Measurements from ENCODE around the gene TMEM184B.

TMEM184B gene

DNA sequence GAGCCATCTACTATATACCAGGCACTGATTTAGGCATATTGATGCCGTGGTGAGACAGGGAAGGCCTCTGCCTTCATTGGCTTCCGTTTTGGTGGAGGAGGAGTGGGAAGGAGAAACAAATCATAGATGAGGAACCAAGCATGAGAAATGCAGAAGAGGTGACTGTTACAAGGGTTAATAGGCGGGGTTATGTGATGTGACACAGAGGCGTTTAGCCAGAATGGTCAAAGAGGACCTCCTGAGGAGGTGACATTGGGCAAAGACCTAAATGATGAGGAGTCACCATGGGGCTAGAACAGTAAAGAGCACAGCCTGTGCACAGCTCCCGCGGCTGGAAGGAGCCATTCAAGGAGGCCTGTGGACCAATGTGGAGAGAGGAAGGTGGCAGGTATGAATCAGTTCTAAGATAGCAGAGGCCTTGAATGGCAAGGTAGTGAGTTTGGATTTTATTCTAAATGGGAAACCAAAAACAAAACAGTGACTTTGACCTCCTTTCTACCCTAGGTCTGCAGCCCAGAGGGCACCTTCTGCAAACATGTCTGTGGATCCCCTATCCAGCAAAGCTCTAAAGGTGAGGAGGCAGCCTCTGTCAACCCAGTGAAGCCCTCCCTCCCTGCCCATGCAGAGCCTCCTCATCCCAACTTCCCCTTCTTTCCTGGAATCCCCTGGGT, 59.4 kb downstream of the TMEM184B start:
- no CpG with 5 or more reads among the region's 6 CpGs for WGBS (ENCODE audit: insufficient coverage, insufficient read length)
- H3K9me3 ChIP-seq (ENCODE audit: control insufficient read depth, insufficient read depth, low read length): no peaks in the 10 kb centered on the region
- DNase-seq (ENCODE audit: low read depth, low spot score): no peak
- peaks cover 5% of the 10 kb centered on the region for H3K27me3 ChIP-seq (ENCODE audit: control insufficient read depth, insufficient read depth, low read length)
- peaks cover 6% of the 10 kb centered on the region for H3K4me1 ChIP-seq (ENCODE audit: control insufficient read depth, insufficient read depth, low read length)
- H3K36me3 ChIP-seq (ENCODE audit: control insufficient read depth, insufficient read depth, low read length): no peaks in the 10 kb centered on the region
- no peak overlapping the region for H3K4me3 ChIP-seq (ENCODE audit: low read length)
- H3K27ac ChIP-seq (ENCODE audit: low read length): no peak overlapping the region

DNA sequence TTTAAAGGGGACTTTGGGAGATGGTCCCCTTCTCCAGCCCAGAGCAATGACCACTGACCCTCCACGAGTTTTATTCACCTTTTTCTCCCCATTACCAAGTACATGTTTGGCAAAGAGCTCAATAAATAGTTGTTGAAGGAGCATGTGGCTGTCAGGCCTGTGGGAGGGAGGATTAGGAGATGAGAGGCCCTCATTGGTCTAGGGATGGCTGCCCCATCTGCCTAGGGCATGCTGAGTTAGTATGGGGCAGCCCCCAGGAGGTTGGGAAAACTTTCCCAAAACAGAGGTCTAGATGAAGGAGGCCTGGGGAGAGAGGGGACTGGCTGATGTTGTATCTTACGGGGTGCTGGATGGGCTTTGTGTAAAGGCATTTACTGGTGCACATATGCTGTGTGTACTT, 60.4 kb downstream of the TMEM184B start:
- Histone ChIP-seq H3K27me3 (ENCODE audit: control insufficient read depth, insufficient read depth, low read length) (peaks cover 5% of the 10 kb centered on the region), H3K4me3 (ENCODE audit: low read length) (no peak overlapping the region), H3K36me3 (ENCODE audit: control insufficient read depth, insufficient read depth, low read length) (no peaks in the 10 kb centered on the region), H3K27ac (ENCODE audit: low read length) (no peak overlapping the region), H3K9me3 (ENCODE audit: control insufficient read depth, insufficient read depth, low read length) (no peaks in the 10 kb centered on the region), H3K4me1 (ENCODE audit: control insufficient read depth, insufficient read depth, low read length) (peaks cover 6% of the 10 kb centered on the region)
- no CpG with 5 or more reads among the region's 2 CpGs for WGBS (ENCODE audit: insufficient coverage, insufficient read length)
- DNase-seq (ENCODE audit: low read depth, low spot score): no peak

DNA sequence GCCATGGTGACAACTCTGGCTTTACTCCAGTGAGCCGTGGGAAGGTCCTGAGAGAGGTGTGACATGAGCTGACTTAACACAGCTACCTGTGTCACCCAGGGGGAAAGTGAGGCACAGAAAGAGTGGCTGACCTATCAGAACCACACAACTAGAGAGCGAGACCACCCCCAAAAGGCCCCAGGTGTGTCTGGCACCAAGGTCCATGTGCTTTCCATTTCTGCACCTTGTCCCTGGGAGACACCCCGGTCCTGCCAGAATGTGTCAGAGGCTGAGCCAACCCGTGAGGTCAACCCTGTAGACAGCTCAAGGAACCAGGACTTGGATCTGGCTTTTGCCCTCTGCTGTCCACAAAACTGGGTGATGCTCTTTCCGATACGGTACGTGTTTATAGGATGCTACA, 61.3 kb downstream of the TMEM184B start:
- peaks cover 5% of the 10 kb centered on the region for H3K27me3 ChIP-seq (ENCODE audit: control insufficient read depth, insufficient read depth, low read length)
- WGBS (ENCODE audit: insufficient coverage, insufficient read length): no CpG with 5 or more reads among the region's 7 CpGs
- H3K4me3 ChIP-seq (ENCODE audit: low read length): no peak overlapping the region
- DNase-seq (ENCODE audit: low read depth, low spot score): no peak
- no peaks in the 10 kb centered on the region for H3K36me3 ChIP-seq (ENCODE audit: control insufficient read depth, insufficient read depth, low read length)
- peaks cover 6% of the 10 kb centered on the region for H3K4me1 ChIP-seq (ENCODE audit: control insufficient read depth, insufficient read depth, low read length)
- no peaks in the 10 kb centered on the region for H3K9me3 ChIP-seq (ENCODE audit: control insufficient read depth, insufficient read depth, low read length)
- no peak overlapping the region for H3K27ac ChIP-seq (ENCODE audit: low read length)

DNA sequence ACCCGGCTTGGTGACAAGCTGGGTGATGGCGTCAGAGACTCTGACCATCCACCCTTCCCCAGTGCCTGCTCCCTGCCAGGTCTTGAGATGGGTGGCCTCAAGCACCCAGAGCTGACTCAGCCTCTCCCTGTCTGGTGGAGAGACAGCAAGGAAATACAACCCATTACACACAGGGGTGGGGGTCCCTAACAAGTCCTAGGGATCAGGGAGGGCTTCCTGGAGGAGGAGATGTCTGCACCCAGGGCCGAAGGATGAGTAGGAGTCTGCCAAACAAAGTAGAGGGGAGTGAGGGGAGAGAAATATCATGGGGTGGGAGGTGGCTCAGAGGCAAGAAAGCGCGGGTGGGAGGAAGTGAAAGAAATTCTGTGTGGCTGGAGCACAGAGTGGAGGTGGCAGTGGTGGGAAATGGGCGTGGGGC, 64.2 kb downstream of the TMEM184B start:
- H3K4me1 ChIP-seq (ENCODE audit: control insufficient read depth, insufficient read depth, low read length): no peaks in the 10 kb centered on the region
- H3K27ac ChIP-seq (ENCODE audit: low read length): no peak overlapping the region
- no peak for DNase-seq (ENCODE audit: low read depth, low spot score)
- H3K36me3 ChIP-seq (ENCODE audit: control insufficient read depth, insufficient read depth, low read length): no peaks in the 10 kb centered on the region
- H3K4me3 ChIP-seq (ENCODE audit: low read length): no peak overlapping the region
- WGBS (ENCODE audit: insufficient coverage, insufficient read length): no CpG with 5 or more reads among the region's 6 CpGs
- H3K9me3 ChIP-seq (ENCODE audit: control insufficient read depth, insufficient read depth, low read length): no peaks in the 10 kb centered on the region
- peaks cover 2% of the 10 kb centered on the region; the same call in 1 of the 2 replicates for H3K27me3 ChIP-seq (ENCODE audit: control insufficient read depth, insufficient read depth, low read length)

DNA sequence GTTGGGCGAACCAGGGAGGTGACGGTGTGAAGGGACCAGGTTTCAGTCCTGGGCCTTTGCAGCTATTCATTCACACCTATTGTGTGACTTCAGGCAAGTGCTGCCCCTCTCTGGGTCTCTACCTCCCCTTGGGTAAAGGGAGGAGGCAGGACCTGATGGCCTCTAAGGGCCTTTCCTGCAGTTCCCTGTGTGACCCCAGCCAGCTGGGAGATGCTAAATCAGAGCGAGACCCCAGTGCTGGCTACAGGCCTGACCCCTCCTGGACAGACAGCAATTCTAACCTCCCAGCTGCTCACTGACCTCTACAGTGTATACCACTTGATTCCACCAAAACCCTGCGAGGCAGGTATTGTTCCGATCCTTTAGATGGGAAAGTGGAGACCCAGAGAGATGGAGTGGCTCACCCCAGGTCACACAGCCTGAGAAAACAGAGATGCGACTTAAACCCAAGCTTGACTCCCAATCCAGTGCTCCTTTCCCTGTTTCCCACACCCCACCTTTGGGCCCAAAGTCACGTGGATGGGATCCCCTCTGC, 64.8 kb downstream of the TMEM184B start:
- H3K36me3 ChIP-seq (ENCODE audit: control insufficient read depth, insufficient read depth, low read length): no peaks in the 10 kb centered on the region
- no CpG with 5 or more reads among the region's 7 CpGs for WGBS (ENCODE audit: insufficient coverage, insufficient read length)
- DNase-seq (ENCODE audit: low read depth, low spot score): no peak
- H3K27me3 ChIP-seq (ENCODE audit: control insufficient read depth, insufficient read depth, low read length): no peaks in the 10 kb centered on the region
- H3K4me1 ChIP-seq (ENCODE audit: control insufficient read depth, insufficient read depth, low read length): no peaks in the 10 kb centered on the region; the same call in 1 of the 2 replicates
- H3K4me3 ChIP-seq (ENCODE audit: low read length): no peak overlapping the region
- no peak overlapping the region for H3K27ac ChIP-seq (ENCODE audit: low read length)
- no peaks in the 10 kb centered on the region for H3K9me3 ChIP-seq (ENCODE audit: control insufficient read depth, insufficient read depth, low read length)

DNA sequence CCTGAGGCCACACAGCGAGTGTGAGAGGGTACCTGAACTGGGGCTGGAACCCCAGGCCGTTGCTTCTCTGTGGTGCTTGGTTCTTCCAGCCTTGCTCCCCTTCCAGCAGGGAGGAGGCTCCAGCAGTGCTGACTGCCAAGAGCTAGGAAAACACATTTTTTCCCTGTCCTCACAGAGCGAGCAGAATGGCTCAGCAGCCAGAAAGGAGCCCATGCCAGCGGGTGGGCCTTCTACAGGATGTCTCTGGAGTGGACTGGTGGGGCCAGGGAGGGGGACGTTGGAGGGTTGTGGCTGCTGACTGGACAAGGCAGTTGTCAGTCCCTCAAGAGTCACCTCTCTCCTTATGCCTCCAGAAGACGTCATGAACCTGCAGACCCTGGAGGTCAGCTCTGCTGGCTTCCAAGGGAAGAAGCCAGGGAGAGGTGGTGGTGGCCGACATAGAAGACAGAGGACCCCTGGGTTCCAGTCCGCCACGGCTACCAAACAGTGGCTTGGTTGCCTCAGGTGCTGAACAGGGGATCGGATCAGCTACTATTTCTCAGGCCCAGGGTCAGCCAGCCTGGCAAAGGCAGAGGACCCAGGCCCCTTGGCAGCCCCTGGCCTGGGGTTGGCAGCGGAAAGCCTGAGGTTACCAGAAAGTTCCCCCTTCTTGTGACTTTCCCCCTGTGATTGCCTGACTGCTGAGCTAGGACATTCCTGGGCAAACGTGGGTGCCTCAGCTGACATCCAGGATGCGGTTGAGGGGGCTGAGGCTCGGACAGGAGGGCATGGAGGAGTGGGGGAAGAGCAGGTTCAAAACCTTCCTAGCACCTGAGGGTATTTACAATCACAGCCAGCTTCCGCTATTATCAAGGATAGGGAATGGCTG, 67.3 kb downstream of the TMEM184B start:
- Histone ChIP-seq H3K27me3 (ENCODE audit: control insufficient read depth, insufficient read depth, low read length) (no peaks in the 10 kb centered on the region), H3K36me3 (ENCODE audit: control insufficient read depth, insufficient read depth, low read length) (no peaks in the 10 kb centered on the region), H3K9me3 (ENCODE audit: control insufficient read depth, insufficient read depth, low read length) (no peaks in the 10 kb centered on the region), H3K27ac (ENCODE audit: low read length) (no peak overlapping the region), H3K4me3 (ENCODE audit: low read length) (no peak overlapping the region), H3K4me1 (ENCODE audit: control insufficient read depth, insufficient read depth, low read length) (peaks cover 3% of the 10 kb centered on the region; the same call in 1 of the 2 replicates)
- DNase-seq (ENCODE audit: low read depth, low spot score): no peak
- no CpG with 5 or more reads among the region's 15 CpGs for WGBS (ENCODE audit: insufficient coverage, insufficient read length)

DNA sequence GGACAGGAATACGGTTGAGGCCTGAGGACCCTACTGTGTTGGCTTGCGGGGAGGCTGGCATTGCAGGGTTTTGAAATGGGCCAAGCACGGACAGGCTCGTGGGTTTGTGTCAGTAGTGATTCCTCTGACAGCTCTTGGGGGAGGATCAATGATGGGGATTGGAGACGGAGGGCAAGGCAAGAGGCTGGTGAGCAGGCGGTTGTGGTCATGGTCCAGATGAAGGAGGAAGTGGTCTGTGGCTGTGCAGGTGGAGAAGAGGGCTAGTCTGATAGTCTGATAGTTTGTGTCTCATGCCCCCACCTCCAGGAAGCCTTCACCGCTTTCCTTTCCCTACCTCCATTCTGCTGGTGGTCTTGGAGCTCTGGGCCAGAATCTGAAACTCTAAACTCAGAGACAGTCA, 68.0 kb downstream of the TMEM184B start:
- Histone ChIP-seq H3K9me3 (ENCODE audit: control insufficient read depth, insufficient read depth, low read length) (no peaks in the 10 kb centered on the region), H3K36me3 (ENCODE audit: control insufficient read depth, insufficient read depth, low read length) (no peaks in the 10 kb centered on the region), H3K27ac (ENCODE audit: low read length) (no peak overlapping the region), H3K4me3 (ENCODE audit: low read length) (no peak overlapping the region), H3K27me3 (ENCODE audit: control insufficient read depth, insufficient read depth, low read length) (no peaks in the 10 kb centered on the region), H3K4me1 (ENCODE audit: control insufficient read depth, insufficient read depth, low read length) (peaks cover 3% of the 10 kb centered on the region; the same call in 1 of the 2 replicates)
- no peak for DNase-seq (ENCODE audit: low read depth, low spot score)
- WGBS (ENCODE audit: insufficient coverage, insufficient read length): no CpG with 5 or more reads among the region's 7 CpGs

DNA sequence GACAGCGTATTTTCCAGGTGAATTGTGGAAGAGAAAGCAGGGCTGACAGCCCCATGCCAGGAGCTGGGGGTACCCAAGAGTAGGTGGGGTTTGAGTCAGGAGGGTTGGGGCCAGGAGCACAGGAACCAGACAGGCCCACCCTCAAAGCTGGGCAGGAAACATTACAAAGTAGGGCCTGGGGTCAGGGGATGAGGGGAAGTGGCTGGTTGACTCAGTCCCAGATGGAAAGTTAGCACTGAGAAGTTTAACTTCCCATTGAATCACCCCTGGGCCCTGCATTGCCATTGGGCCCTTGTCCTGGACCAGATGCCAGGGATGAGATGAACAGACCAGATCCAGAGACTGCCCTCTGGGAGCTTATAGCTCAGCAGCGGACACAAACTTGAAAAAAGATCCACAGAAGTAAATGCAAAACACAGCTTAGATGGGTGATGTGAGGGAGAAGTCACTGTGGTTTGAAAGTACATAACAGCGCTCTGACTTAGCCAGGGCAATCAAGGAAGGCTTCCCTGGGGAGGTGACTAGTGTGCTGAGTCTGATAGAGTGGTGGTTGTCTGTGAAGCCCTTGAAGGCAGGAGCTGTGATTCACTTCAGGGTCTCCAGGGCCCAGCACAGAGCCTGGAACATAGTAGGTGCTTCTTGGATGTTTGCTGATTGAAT, 68.8 kb downstream of the TMEM184B start:
- Histone ChIP-seq H3K36me3 (ENCODE audit: control insufficient read depth, insufficient read depth, low read length) (no peaks in the 10 kb centered on the region), H3K4me3 (ENCODE audit: low read length) (no peak overlapping the region), H3K27me3 (ENCODE audit: control insufficient read depth, insufficient read depth, low read length) (no peaks in the 10 kb centered on the region), H3K27ac (ENCODE audit: low read length) (no peak overlapping the region), H3K4me1 (ENCODE audit: control insufficient read depth, insufficient read depth, low read length) (peaks cover 3% of the 10 kb centered on the region; the same call in 1 of the 2 replicates), H3K9me3 (ENCODE audit: control insufficient read depth, insufficient read depth, low read length) (no peaks in the 10 kb centered on the region)
- DNase-seq (ENCODE audit: low read depth, low spot score): no peak
- no CpG with 5 or more reads among the region's 3 CpGs for WGBS (ENCODE audit: insufficient coverage, insufficient read length)

DNA sequence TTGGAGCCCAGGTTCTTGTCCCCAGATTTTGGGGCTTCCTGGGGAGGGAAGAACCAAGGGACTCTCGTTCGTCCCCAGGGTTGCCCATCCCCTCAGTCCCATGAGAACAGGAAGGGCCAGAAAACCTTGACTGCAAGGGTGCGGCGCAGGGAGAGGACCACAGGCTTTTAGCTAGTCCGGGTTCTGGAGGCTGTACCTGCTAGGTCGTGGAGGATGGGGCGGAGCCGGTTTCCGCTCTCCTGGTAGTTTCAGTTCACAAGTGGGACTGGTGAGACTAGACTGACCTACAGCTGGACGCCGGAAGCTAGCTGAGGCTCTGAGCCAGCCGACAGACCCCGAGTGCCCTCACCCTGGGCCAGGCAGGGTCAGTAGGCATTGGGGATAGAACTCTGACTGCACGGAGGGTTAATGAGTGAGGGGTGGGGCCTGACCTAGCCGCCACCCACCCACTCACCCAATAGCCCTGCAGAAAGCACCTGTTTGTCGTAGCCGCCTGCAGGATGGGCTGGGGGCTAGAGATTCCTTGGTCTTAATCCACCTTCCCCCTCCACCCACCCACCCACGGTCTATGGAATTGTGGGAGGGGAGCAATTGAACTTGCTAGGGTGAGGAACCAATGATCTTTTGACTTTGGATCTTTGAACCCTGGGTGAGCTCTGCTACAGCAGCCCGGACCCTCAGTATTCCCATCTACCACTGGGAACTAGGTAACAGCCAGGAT, 69.6 kb downstream of the TMEM184B start:
- WGBS (ENCODE audit: insufficient coverage, insufficient read length): no CpG with 5 or more reads among the region's 19 CpGs
- Histone ChIP-seq H3K9me3 (ENCODE audit: control insufficient read depth, insufficient read depth, low read length) (no peaks in the 10 kb centered on the region), H3K27ac (ENCODE audit: low read length) (no peak overlapping the region), H3K27me3 (ENCODE audit: control insufficient read depth, insufficient read depth, low read length) (no peaks in the 10 kb centered on the region), H3K4me1 (ENCODE audit: control insufficient read depth, insufficient read depth, low read length) (peaks cover 3% of the 10 kb centered on the region; the same call in 1 of the 2 replicates), H3K36me3 (ENCODE audit: control insufficient read depth, insufficient read depth, low read length) (no peaks in the 10 kb centered on the region), H3K4me3 (ENCODE audit: low read length) (peak overlapping the region; percentile 76; the same call in 1 of the 2 replicates)
- no peak for DNase-seq (ENCODE audit: low read depth, low spot score)
